HG02798 (cell line): Measurements from ENCODE around the gene CSRP3.

Experiments
- ATAC-seq: cut with Tn5 transposase; IDR thresholded peaks from one replicate; pipeline ENCODE4 v1.9.1; 2021; ENCODE audit warnings: mild to moderate bottlenecking; ENCODE audit not compliant: unreplicated experiment, poor library complexity

CSRP3 gene

GRCh38 chr11:19191530-19192169 lies 10.1 kb downstream of the CSRP3 start:
- no peak for ATAC-seq

DNA sequence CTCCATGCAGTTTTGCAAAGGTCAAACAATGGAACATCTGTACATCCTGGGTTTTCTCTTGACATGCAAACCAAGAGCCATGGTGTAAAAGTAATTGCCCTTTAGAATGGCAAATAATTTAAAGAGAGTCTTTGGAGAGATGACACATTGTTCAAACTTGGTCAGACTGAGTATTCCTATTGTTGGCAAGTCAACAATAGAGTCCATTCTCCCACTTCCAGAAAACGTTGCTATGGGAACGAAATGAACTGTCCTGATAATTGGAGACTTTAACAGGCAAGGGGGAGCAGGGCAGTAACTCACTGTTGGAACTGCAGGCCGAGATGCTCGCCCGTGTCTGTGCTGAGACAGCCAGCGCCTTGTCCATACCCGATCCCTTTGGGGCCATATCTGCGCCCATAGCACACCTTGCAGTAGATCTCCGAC lies 13.9 kb downstream of the CSRP3 start:
- no peak for ATAC-seq

DNA sequence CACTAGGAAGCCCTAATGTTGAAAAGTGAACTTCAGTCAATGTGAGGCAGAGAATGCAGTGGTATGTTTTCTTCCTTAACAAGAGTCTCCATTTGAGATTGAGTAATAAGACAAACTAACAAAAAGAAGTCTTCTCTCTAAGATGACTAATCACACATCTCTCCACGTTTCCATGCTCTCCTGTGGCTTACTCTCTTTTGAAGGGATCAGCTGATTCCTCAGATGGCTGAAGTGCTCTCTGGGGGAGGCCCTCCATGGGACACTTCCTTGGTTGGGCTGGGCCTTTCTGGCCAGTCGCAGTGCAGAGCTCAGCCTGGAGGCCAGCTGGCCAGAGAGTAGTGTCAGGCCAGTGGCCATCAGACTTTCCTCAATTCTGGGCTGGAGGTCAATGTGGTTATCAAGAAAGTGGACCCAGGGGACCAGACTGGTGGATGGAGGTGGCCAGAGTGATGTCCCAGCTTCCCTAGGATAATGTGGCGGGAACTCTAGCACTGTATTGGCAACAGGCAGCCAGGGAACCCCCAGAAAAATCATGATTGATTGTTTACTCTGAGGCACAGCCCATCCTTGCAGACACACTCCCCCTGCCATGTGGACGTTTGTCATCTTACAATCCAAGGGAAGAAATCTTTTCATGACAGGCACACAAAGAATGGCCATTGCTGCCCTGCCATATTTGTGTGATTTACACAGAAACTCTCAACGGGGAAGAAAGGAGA lies 14.5 kb downstream of the CSRP3 start:
- ATAC-seq, result no peak

GRCh38 chr11:19185516-19186052 lies 16.2 kb downstream of the CSRP3 start:
- no peak for ATAC-seq

- no peak for ATAC-seq
Measured at GRCh38 chr11:19185036-19185435, 16.7 kb downstream of the CSRP3 start.

DNA sequence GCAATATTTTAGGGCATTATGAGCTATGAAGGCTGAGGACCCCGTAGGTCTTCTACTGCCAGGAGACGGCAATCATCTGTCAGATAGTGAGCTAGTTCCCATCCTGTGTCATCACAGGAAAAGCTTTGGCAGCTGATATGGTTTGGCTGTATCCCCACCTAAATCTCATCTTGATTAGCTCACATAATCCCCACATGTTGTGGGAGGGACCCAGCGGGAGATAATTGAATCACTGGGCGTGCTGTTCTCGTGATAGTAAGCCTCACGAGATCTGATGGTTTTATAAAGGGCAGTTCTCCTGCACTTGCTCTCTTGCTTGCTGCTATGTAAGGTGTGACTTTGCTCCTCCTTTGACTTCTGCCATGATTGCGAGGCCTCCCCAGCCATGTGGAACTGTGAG lies 18.1 kb downstream of the CSRP3 start:
- no peak for ATAC-seq

- no peak for ATAC-seq
Measured at GRCh38 chr11:19181531-19182261, 20.1 kb downstream of the CSRP3 start.

DNA sequence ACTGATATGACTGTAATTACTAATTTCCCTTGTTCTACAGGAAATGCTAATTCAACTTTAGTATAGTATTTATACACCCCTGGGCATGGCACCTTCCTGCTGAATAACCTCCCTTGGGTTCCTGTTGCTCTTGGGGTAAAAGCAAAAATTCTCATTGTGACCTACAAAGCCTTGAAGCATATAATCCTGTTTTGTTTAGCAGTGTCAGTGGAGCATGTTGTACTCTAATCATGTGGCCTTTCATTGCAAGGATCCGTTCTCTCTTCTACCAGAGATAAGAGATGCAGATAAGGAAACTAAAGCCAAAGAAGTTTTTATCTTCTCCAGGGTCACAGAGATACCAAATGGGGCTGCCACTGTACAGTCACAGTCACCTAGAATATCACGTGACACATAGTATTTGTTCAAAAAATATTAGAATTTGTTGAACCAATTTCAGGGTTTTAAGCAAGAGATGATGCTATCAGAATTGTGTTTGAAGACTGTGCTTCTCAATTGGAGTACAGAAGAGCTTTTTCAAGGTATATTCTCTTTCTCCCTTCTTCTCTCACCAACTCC lies 25.1 kb downstream of the CSRP3 start:
- ATAC-seq, result no peak

- ATAC-seq, result no peak
Measured at GRCh38 chr11:19173964-19174638, 27.7 kb downstream of the CSRP3 start.

DNA sequence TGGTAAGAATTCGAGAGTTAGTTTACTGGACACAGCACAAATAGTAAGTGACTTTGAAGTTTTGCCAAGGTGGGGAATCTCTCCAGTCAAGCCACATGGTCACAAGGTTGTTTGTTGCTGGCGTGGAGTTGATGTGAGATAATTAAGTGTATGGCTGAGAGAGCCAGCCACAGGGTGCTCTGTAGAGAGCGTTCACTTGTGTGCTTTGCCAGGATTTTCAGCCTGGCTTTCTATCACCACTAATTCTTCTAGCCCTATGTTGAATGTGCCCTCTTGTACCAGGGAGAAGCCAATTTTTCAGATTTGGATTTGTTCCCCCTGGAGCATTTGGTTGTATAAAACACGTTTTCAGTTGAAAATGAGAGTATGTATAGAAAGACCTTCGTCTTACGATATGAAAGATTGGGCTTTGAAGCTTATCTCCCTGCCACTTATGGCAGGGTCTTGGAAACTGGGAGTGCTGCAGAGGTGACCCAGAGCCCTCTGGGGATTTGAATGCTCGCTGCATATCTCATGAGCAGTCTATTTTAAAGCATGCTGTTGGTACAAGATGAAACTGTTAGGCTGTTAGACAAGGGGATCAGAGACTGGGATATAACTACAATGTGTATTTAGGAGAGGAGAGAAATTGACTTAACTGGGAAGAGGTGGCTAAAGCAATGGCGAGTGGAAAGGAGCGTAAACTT lies 28.6 kb downstream of the CSRP3 start:
- ATAC-seq, result no peak

DNA sequence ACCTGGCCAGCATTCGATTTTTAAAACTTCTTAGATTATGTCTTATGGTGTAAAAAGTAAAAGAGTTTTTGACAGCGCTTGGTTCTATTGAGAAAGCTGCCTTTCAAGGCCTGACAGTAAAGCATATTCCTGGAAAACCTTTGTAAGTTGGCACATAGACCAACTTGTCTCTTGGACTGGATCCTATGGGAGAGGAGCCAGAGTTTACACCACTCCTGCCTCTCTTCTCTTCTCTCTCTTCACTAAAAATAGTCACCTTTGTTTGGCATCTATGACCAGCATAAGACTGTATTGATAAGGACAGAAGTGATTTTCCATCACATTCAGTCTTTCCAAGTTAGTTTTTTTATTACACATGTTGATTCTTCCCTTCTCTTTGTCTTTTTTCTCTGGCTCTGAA lies 33.7 kb downstream of the CSRP3 start:
- ATAC-seq, result no peak

DNA sequence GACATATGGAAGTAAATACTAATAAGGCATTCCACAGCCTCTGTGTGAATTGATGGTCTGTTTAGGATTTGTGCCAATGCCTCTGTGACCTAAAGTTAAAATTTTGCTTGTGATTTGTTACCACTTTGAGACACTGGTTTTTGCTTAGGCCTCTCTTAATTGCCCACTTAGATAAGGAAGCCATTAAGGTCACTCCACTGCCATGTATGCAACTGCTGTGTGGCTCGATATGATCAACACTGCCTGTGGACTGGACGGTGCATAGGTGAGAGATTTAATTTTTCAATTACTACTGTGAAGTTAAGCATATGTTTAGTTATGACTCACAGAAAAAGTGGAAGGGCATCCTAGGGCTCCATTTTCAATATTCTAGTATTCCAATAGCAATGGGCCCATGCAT lies 36.9 kb downstream of the CSRP3 start:
- no peak for ATAC-seq

- no peak for ATAC-seq
Measured at GRCh38 chr11:19164230-19164855, 37.4 kb downstream of the CSRP3 start.

- no peak for ATAC-seq
Measured at GRCh38 chr11:19163617-19164016, 38.2 kb downstream of the CSRP3 start.

DNA sequence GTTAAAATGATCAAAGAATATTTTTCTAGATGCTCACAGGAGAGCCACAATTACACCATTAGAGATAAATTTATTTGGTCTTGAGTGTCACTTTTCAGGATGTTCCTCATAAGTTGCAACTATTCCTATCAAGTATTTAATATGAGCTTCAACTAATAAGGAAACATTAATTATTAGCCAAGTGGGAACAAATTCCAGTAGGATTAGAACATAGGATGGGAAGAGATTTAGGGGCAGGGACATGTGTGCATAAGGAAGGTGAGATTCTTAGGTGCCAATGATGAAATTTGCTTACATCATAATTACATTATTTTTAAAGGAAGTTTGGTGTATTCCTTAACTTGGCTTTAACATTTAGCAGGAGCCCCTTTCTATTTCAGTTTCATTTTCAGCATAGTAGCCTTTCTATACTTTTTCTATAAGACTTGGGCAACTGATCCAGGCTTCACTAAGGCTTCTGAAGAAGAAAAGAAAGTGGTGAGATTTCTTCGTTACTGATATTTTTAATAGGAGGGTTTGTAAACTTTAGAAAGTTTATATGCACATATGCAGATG lies 38.8 kb downstream of the CSRP3 start:
- no peak for ATAC-seq

DNA sequence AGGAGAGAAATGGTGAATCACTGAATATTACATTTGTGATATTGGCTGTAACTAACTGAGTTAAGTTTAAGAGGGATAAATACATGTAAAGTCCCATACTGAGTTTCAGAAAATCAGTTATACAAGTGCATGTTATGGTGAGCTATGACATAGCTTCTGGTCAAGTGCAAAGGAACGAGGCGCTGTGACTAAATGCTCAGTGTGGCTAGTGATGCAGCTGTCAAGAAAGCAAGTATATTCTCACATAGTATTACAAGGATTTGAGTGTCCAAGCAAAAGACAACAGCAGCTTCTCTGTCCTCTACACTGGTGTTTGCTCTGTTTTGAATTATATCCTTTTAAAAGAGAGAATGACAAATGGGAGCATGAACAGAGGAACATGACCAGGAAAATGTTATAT lies 40.1 kb downstream of the CSRP3 start:
- ATAC-seq, result no peak

DNA sequence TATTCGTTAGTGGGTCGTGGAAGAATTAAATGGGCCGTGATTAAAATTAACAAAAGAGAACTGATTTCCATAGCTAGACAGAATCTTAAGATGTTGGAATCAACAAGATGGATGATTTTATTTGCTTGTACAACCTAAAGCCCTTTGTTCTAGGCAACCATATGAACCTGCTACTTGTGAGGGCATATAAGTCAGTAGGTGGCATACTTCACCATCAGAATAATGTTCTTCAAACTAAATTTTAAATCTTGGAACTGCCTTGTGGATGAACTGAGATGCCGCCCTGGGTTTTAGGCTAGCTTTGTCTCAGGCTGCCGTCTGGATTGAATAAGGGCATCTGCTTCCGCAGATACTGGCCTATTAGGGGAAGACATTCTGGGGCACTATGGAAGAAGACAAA lies 40.9 kb downstream of the CSRP3 start:
- ATAC-seq, result no peak

DNA sequence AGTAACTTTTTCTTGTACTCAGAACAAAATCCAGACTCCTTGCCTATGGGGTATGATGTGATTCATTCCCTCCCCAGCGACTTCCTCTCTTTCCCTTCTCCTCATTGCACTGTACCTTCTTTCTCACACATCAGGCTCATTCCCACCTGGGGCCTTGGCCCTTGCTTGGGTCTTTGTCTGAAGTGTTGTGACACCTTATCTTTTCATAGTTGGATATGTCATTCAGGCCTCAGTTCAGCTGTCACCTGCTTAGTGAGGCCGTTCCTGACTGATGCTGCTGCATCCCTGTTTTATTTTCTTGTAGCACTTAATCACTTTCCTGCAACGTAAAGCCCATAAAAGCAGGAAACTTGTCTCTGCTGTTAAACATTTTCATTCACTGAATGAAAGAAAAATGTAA lies 44.9 kb downstream of the CSRP3 start:
- ATAC-seq, result no peak

GRCh38 chr11:19145319-19145718 lies 56.5 kb downstream of the CSRP3 start:
- ATAC-seq, result no peak
